Stimulated activated CD4-positive, alpha-beta T cell treated with anti-CD3 and anti-CD28 coated beads, TNF-alpha, amount 100 ng/mL, for 4 hours (primary cell): ENCODE results near the gene LMX1B.
"Not testable (repeated sequence)": the region's sequence is repeated elsewhere in the genome, so short reads cannot be mapped to it uniquely, and the experiment has no call there.

ENCODE experiments used
- DNase-seq, 3 experiments: peaks; one replicate each; pipeline ENCODE4 v3.0.0-alpha.2; 2020; ENCODE audit warnings: low read depth in 3 of 3

The LMX1B gene

DNA sequence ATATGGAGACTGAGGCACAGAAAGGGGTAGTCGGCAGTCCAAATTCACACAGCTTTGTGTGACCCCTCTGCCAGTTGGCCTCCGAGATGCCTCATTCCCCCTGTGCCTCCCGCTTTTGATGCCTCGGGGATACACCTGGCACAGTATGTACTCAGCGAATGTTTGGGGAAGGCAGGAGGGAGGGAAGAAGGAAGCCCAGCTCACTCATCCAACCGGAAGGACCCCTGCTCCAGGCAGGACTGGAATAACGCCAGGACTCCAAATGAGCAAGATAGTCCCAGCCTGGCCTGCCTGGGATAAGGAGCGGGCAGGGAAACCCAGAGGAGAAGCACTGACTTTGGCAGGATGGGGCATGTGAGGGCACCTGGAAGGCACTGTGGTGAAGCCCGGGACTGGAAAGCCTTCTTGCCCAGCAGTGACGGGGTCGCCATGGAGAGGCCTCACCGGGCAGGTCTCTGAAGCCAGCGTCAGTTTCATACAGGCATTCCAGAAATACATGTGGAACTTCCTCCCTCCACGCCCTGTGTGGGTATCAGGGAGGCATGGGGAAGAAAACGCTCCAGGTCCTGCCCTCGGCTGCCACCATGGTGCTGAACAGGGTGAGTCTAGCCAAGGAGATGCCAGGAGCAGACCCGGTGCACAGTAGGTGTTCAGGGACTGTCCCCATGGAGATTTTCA is 20.3 kb downstream of the LMX1B start:
- DNase-seq = no peak

DNA sequence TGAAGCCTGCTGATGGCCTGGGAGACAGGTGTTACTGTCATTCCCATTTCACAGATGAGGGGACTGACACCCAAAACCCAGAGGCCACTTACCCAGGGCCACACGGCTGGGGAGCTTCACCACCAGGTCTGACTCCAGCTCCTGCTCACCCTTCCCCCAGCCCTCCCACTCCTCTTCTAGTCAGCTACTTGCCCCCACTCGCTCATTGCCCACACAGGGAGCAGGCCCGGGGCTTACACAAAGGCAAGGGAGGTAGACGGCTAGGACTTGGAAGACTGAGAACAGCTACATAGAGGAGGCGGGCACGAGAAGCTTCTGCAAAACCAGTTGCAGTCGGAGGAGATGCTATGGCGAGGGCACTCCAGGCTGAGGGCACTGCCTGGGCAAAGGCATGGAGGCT is 21.3 kb downstream of the LMX1B start:
- DNase-seq = no peak

DNA sequence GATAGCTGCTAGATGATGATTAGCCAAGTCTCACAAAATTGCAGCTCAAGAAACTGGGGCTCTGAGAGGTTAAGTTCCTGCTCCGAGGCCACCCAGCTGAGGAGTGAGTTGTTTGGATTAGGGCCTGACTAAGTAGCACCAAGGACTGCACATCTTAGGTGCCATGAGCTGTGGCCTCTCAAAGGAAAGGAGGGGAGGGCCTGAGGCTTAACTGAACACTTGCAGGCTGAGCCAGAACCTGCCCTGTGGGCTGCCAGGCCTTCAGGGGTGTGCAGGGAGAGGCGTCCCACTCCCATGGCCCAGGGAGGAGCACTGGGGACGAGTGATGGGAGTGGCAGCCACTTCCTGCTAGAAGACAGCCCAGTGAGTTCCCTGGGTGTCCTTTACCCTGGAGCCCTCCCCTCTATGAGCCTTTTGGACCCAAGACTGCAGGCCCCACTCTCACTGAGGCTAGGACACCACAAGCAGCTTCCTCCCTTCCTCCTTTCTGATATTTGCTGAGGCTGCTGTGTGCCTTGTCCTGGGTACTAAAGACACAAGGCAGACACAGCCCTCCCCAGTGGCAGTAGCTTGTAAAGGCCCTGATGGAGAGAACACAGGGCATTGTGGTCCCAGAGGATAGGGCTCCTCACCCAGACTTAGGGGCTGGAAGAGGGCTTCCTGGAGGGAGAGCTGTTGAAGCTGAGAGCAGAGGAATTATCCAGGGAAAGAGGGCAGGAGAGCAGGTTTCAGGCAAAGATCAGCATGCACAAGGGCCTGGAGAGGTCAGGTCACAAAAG is 22.1 kb downstream of the LMX1B start:
- DNase-seq = no peak

DNA sequence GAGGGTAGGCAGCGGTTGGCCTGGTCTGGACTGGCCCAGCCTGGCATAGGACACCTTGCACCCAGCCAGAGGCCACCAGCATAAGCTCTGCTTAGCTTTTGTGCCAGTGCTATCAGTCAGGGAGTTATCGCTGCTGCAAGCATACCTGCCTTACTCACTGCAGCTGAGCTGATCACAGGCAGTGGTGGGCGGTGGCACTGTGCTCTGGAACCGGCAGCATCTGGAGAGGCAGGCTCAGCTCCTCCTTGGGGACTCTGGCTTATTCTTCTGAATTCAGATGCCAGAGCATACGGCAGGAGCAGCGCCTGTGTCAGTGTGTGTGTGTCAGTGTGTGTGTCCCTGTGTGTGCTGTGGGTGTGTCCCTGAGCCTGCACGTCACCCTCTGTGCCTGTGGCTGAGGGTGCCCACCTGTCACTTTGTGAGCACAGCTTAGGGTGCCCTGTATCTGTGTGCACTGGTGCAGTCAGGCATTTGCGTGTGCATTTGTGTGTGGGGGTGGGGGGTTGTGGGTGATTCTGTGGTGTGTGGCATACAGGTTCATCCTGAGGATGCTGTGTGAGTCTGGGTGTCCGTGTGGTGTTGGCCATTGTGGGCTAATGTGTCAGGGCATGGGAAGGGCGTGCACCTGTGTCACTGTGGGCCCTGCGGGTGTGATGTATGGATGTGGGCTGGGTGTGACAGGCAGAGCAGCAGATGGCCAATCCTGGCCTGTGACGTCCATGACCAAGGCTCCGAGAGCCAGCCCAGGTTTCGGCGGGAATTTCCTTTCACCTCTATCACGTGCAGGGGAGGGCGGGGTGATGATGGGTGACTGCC is 23.5 kb downstream of the LMX1B start:
- no peak for DNase-seq

DNA sequence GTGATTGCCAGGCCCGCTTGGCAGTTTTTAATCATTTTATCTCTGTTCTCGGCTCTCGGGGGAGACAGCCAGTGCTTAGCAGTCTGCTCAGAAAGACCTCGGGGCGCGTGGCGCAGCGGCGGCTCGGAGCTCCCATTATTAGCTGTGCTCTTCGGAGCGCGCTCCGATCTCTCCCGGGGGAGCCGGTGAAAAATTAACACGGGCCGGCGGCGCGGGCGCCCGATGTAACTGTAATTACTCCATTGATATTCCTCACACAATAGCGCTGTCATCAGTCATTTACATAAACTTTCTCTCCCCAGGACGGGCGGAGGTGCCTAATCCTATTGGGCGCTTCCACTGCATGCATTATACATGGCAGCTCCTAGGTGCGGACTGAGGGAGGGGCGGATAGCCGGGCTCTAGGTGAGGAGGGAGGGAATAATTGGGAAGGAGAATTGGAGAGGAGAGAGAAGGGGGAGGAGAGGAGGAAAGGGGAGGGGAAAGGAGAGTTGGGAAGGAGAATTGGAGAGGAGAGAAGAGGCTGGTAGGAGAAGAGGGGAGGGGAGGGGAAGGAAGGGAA is 24.9 kb downstream of the LMX1B start:
- no peak for DNase-seq

DNA sequence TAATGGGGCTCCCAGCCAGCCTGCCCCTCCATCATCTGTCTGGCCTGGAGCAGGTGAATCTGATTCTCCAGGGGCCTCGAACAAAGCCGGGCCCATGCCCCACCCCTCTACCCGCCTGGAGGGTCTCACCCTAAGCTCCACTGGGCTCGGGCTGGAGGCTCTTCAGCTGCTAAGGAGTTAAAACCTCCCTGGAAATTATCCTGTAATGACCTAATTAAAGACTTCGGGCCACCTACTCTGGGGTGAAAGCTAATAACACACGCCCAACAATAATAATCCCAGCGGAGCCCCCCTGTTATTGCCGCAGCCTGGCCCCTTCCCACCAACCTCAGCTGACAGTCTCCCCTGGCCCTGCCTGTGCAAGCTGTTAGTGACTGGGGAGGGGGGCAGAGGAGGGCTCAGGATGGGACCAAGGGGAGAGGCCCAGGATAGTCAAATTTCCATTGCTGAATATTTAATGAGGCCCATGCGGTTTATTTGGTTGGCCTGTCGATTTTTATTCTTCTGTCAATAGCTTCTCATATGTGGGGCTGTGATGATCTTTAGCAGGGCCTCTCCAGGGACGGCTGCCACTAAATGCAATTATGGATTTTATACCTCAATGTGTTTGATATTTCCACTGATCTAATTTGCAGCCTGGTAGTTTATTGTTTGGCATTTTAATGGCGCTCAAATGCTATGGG is 25.7 kb downstream of the LMX1B start:
- DNase-seq = no peak

DNA sequence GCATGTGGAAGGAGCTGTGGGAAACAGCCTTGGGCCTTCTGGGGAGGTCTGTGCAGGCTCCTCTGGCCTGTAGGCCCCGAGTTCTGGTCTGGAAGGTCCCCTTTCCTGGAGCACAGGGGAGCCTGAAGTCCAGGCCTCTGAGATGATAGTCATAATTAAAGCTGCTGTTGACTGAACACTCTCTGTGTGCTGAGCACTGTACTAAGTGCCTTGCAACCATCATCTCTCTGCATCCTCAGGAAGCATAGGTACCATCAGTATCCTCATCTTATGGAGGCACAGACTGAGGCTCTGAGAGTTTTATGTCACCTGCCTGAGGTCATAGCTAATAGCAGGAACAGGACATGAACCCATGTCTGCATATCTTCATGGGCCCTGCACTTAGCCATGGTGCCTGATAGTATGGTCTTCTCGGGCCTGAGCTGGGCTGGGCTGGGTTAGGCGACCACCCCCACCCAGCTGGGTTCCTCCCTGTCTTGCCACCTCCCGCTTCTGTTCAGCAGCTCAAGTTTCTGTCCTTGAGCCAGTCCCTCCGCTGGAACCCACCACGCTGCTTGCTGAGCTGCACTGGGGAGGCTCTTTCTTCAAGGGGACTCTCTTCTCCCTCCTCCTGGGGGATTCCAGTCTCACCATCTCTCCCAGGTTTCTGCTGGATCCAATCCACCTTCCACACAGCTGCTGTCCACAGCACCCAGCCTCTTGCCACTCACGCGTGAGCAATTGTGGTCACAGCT is 27.6 kb downstream of the LMX1B start:
- DNase-seq = no peak

DNA sequence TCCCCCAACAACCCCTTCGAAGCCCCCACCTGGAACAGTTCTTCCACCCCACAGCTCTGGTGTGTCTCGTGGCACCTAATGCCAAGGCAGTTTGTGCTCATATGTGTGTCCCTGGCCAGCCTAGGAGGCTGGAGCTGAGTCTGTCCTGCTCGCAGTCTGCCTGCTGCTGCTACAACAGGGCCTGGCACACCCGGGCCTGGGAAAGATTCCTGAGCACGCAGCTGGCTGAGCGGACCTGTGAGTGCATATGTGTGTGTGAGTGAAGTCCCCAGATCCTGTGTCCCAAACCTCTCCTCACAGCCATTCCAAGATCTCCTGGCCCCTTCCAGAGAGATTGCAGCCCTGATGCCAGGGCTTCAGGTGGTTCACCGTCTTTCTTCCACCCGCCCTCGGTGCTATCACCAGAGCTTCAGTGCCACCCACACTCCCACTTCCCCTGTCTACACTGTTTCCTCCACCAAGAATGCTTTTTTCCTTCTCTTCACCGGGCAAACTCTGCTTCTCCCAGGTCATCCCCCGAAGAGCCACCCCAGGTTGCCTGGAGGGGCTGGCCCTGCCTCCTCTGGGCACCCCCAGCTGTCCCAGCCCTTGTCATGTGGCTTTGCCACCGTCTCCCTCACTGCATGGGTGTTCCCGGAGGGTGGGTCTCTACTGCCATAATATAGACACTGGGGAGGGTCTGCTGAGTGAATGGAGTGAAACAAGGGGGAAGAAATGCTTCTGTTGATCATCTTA is 28.4 kb downstream of the LMX1B start:
- DNase-seq = no peak

DNA sequence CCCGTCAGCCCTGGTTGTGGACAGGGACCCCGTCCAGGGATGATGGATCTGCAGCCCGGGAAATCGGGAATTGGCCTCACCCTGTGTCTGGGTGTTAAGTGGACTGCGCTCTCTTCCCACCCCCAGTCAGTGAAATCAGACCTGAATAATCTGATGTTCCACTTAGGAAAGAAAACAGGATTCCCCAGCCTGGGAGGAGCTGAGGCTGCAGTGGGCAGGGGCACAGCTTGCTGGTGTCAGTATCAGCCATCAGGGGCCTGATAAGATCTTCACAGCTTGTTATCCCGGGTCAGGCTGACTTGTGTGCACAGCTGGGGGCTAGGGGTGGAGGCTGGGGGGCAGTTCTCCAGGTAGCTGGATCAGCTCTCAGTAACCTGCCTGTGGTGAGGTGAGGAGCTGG is 29.1 kb downstream of the LMX1B start:
- no peak for DNase-seq

DNA sequence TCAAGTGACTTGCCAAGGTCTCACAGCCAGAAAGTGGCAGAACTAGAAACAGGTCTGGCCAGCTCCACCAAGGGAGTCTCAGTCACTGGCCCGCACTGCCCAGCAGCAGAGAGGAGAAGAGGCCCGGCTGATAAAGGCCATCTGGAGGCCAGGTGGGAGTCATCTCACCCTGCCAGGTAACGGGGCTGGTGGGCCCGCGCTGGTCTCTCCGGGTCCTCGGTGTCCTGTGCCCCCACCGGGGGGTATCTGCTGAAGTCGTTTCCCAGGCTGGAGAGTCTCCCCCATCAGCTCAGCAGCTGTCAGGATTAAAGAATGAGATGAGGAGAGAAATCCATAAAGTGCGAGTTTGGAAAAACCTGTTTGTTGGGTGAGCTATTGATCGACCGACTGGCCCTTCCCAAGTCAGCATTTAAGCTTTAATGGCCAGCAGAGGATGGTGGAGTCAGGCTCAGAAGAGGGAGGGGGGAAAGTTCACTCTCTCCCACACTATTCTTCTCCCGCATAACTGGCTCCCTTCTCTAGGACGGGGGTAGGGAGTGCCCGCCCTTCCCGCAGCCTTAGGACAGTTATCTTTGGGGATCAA is 30.3 kb downstream of the LMX1B start:
- no peak for DNase-seq

DNA sequence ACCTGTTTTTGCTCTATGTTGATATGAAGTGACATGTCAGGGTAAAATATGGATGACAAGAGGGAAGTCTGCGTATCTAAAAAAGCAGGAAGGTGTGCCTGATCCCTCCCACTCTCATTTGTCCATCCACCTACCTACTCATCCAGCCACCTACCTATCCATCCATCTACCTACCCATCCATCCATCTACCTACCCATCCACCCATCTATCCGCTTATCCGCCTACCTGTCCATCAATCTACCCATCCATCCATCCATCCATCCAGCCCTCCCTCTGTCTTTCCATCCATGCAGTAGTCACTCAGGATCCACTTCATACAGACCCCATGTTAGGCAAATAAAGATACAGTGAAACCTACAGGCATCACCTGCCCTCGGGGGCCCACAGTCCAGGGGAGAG is 32.4 kb downstream of the LMX1B start:
- DNase-seq = no peak

DNA sequence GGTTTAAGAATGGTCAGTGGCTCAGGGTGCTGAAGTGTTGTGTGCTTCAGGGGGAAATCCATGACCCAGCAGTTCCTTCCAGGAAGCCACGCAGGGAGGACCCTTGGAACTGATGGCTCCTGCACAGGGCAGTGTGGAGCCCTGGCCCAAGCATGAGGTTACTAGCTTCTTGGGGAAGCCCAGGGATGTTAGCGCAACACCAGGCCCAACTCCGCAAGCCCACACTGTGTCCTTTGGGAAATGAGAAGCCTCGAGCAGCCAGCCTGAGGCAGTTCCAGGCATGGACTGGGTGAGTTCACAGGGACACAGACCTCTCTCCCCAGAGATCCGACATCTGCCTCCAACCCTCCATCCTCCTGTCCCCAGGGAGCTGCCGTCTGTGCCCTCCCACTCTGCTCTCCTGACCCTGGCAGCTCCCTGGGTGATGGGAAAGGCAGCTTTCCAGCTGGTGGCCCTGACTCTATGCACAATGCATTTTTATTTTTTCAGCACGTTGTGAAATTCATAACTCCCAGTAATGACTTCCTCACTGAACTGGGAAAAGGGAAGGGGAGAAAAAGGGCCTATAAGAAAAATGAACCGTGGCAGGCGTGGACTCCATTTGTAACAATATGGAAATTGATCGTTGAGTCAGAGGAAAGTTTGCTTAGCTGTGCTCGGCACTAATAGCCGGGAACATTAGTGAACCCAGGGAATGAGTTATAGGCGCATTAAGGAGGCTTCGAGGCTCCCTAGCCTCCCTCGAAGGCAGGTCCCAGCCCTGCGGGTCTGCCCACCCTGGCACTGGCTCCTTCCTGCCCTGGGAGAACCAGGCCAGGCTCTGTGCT is 34.1 kb downstream of the LMX1B start:
- no peak for DNase-seq

DNA sequence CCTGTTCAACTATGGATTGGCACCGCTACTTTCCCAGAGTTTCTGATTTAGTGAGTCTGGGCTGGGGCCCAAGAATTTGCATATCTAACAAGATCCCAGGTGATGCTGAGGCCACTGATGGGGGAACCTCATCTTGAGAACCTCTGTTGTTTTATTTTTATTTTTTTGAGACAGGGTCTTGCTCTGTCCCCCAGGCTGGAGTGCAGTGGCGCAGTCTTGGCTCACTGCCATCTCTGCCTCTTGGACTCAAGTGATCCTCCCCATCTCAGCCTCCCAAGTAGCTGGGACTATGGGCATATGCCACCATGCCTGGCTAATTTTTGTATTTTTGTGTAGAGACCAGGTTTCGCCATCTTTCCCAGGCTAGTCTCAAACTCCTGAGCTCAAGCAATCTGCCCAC is 35.7 kb downstream of the LMX1B start:
- no peak for DNase-seq

DNA sequence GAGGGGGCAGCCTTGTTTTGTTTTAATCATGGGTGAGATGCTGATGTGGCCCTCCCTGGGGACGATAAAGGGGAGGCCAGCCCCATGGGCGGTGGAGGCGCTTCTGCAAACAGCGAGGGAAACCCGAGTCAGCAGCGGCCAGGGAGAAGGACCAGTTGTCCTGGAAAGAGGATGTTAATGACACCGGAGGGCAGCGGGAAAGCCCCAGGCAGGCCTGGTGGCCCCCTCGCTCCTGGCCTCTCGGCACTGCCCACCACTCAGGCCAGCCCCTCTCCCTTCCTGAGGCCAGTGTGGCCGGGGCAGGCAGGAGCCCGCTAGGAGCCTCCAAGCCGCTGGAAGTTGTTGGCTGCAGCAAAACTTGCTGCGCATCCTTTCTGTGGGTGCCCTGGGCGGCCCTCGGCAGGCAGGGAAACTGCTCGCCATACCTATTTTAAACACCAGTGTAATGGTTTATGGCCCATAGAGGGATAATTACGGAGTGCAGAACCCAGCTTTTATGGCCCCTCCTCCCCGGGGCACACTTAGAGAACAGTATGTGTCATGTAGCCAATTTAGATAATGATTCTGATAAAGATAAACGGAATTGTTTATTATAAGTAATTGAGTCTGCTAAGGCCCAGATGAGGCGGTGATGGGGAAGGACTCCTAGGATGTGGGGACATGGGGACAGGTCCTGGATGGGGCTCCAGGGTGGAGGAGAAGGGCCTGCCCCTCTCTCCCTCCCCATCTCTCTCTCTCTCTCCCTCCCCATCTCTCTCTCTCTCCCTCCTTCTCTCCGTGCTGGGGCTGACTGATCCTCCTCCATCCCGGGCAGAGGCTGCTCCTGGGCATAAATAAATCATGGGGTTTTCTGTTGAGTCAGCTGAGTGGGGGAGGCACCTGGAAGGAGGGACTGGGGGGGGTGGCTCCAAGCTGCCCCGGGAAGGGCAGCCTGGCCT is 36.9 kb downstream of the LMX1B start:
- DNase-seq = no peak

DNA sequence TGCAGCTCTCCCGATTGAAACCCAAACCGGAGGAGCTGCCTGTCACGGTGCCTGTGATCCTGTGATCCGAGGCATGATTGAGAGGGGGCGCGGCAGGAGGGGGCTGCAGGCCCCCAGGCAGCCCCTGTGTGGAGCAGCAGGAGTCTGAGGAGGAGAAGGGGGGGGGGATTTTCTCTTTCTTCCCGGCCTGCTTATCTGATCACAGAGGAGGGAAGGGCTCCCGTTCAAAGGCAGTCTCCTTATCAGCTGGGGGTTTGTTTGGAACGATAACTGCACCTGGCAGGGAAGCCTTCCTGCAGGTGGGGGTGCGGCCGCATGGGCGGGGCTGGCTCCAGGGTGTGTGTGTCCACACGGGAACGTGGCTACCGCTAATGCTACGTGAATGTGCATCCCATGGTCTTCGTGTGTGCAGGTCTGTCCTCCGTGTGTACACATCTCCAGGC is 38.4 kb downstream of the LMX1B start:
- DNase-seq = no peak

DNA sequence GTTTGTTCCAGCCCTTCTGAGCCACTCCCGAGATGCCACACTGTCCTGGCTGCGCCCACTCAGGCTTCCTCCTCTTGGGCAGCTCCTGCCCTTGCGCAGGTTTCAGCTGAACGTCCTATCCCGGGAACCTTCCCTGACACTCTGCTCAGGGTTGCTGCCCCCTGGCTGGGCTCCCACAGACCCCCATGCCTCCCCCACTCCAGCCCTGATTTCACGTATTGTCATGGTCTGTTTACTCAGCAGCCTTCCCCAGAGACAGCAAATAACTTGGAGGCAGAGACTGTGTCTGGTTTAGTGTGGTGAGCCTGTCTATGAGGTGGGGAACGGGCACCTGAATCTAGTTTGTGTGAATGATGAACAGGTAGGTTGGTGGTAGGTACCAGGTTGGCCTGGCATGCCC is 40.4 kb downstream of the LMX1B start:
- DNase-seq = no peak

DNA sequence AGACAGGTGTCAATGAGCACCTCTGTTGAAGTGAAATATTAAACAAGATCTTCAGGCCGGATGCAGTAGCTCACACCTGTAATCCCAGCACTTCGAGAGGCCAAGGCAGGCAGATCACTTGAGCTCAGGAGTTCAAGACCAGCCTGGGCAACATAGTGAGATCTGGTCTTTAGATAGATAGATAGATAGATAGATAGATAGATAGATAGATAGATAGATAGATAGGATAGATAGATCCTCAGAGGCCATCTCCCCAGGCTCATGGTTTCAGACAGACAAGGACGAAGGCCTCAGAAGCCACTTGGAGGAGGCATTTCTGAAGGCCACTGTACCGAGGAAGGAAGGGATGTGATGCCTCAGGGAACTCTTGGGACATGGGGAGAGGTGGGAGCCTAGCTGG is 42.5 kb downstream of the LMX1B start:
- not testable (repeated sequence) for DNase-seq
